ENCODE data around the gene SMIM35.

SMIM35 gene

GRCh38 chr11:118003456-118003855 is 83.3 kb downstream of the SMIM35 start:
- H3K79me2 ChIP-seq (ENCODE audit: insufficient read depth, low read depth): no peaks in the 10 kb centered on the region
- peaks cover 14% of the 10 kb centered on the region for H3K4me1 ChIP-seq (ENCODE audit: low read depth, poor library complexity, severe bottlenecking)
- no peak overlapping the region for H3K27ac ChIP-seq
- H3K4me3 ChIP-seq (IDR thresholded peaks at IDR 0.05; ENCODE audit: insufficient read depth, low read depth, low read length): no peak overlapping the region
- no peak overlapping the region for H3K4me2 ChIP-seq
- no peaks in the 10 kb centered on the region for H3K36me3 ChIP-seq (ENCODE audit: insufficient read depth)
- H3K27me3 ChIP-seq (ENCODE audit: insufficient read depth, low read depth): no peaks in the 10 kb centered on the region
- no peaks in the 10 kb centered on the region for H4K20me1 ChIP-seq (ENCODE audit: insufficient read depth)
- no peak for TF ChIP-seq CTCF (conservative IDR thresholded peaks at IDR 0.05; ENCODE audit: low read depth, low read length)
- H2AFZ ChIP-seq (ENCODE audit: low read depth): no peak overlapping the region
- no peak overlapping the region for H3K9ac ChIP-seq

- no peaks in the 10 kb centered on the region for H3K27me3 ChIP-seq (ENCODE audit: insufficient read depth, low read depth)
- H3K36me3 ChIP-seq (ENCODE audit: insufficient read depth): no peaks in the 10 kb centered on the region
- H3K4me1 ChIP-seq (ENCODE audit: low read depth, poor library complexity, severe bottlenecking): peaks cover 8% of the 10 kb centered on the region
- H3K4me2 ChIP-seq: no peak overlapping the region
- no peaks in the 10 kb centered on the region for H4K20me1 ChIP-seq (ENCODE audit: insufficient read depth)
- H3K27ac ChIP-seq: no peak overlapping the region
- no peak overlapping the region for H3K4me3 ChIP-seq (IDR thresholded peaks at IDR 0.05; ENCODE audit: insufficient read depth, low read depth, low read length)
- no peak for TF ChIP-seq CTCF (conservative IDR thresholded peaks at IDR 0.05; ENCODE audit: low read depth, low read length)
- H2AFZ ChIP-seq (ENCODE audit: low read depth): no peak overlapping the region
- no peak overlapping the region for H3K9ac ChIP-seq
- no peaks in the 10 kb centered on the region for H3K79me2 ChIP-seq (ENCODE audit: insufficient read depth, low read depth)
Observed at GRCh38 chr11:118002541-118003423, 84.0 kb downstream of the SMIM35 start.

- Histone ChIP-seq H3K27ac (no peak overlapping the region), H3K4me2 (no peak overlapping the region), H2AFZ (ENCODE audit: low read depth) (no peak overlapping the region), H3K4me1 (ENCODE audit: low read depth, poor library complexity, severe bottlenecking) (peaks cover under 1% of the 10 kb centered on the region), H3K9ac (no peak overlapping the region), H4K20me1 (ENCODE audit: insufficient read depth) (no peaks in the 10 kb centered on the region), H3K27me3 (ENCODE audit: insufficient read depth, low read depth) (no peaks in the 10 kb centered on the region), H3K36me3 (ENCODE audit: insufficient read depth) (no peaks in the 10 kb centered on the region), H3K4me3 (IDR thresholded peaks at IDR 0.05; ENCODE audit: insufficient read depth, low read depth, low read length) (no peak overlapping the region), H3K79me2 (ENCODE audit: insufficient read depth, low read depth) (no peaks in the 10 kb centered on the region)
- no peak for TF ChIP-seq CTCF (conservative IDR thresholded peaks at IDR 0.05; ENCODE audit: low read depth, low read length)
Observed at GRCh38 chr11:118002010-118002540, 84.7 kb downstream of the SMIM35 start.

- Histone ChIP-seq H2AFZ (ENCODE audit: low read depth) (no peak overlapping the region), H3K27me3 (ENCODE audit: insufficient read depth, low read depth) (no peaks in the 10 kb centered on the region), H3K4me1 (ENCODE audit: low read depth, poor library complexity, severe bottlenecking) (no peaks in the 10 kb centered on the region), H3K9ac (no peak overlapping the region), H3K4me3 (IDR thresholded peaks at IDR 0.05; ENCODE audit: insufficient read depth, low read depth, low read length) (no peak overlapping the region), H3K79me2 (ENCODE audit: insufficient read depth, low read depth) (no peaks in the 10 kb centered on the region), H3K27ac (no peak overlapping the region), H4K20me1 (ENCODE audit: insufficient read depth) (no peaks in the 10 kb centered on the region), H3K36me3 (ENCODE audit: insufficient read depth) (no peaks in the 10 kb centered on the region), H3K4me2 (no peak overlapping the region)
- TF ChIP-seq CTCF (conservative IDR thresholded peaks at IDR 0.05; ENCODE audit: low read depth, low read length): no peak
Observed at GRCh38 chr11:118001494-118001971, 85.2 kb downstream of the SMIM35 start.

All from KMS-11 (cell line).